H7 (cell line): ENCODE measurements around the gene GJA5. TPM values are rescaled to one million over a fixed set of nuclear protein-coding genes. Genes with fewer than 3 reads are reported as not detected.

Source experiments
- DNase-seq: peaks from one replicate; pipeline ENCODE4 v3.0.0; 2012
- H3K27me3 ChIP-seq: 2 replicates; pipeline ENCODE4 v1.6.0; 2011; ENCODE audit warnings: mild to moderate bottlenecking, low read length; ENCODE audit not compliant: control insufficient read depth, insufficient read depth
- H3K36me3 ChIP-seq: replicated peaks from 2 replicates; pipeline ENCODE4 v1.5.1; 2011; ENCODE audit warnings: low read length; ENCODE audit not compliant: control insufficient read depth, insufficient read depth
- H3K4me3 ChIP-seq: 2 replicates; pipeline ENCODE4 v1.5.1; 2011; ENCODE audit warnings: low read depth, mild to moderate bottlenecking, control low read depth, low read length, moderate library complexity; ENCODE audit not compliant: insufficient read depth
- total RNA-seq: library from RNA; depleted of rRNA; stranded (reverse); fragments of >200 nt; shearing (Covaris generic); gene quantifications from 2 replicates; pipeline ENCODE4 v1.2.3, GENCODE V29; 2014; rRNA removed

GJA5 gene
- 2.2 and 2.6 TPM in 2 replicates for total RNA-seq

DNA sequence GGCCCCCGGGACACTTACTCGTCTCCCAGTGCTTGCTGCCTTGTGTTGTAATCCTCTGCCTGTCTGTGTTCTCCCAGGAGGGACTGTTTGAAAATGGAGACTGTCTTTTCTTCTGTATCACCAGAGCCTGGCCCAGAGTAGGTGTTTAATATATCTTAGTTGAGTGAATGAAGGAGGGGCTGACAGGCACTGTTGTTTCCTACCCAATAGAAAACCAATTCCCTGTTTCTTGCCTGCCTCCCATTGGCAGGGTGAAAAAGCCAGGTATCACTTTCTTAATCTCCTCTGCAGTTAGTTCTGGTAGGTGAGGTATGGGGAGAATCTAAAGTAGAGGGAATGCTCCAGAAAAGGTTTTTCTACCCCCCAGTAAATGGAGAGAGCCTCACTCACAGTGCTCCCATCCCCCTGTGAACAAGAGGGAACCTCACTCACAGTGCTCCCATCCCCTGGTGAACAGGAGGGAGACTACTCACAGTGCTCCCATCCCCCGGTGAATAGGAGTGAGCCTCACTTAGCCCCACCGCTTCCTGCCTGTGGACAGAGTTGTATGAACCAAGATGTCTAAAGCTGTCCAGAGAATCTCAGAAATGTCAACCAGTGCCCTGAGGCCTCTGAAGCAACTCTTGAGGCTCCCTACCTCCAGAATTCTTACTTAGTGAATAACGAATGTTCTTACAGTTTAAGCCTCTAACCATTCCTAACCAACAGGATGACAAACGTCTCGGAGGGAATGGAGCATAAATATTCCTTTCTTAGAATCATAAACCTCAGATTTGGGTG is at the start of gene GJA5:
TSS of gene GJA5 (minus strand) at position 122 of the 780 bp plus-strand sequence. CDS start 1,364 bp downstream, outside the sequence.
- DNase-seq: no peak

DNA sequence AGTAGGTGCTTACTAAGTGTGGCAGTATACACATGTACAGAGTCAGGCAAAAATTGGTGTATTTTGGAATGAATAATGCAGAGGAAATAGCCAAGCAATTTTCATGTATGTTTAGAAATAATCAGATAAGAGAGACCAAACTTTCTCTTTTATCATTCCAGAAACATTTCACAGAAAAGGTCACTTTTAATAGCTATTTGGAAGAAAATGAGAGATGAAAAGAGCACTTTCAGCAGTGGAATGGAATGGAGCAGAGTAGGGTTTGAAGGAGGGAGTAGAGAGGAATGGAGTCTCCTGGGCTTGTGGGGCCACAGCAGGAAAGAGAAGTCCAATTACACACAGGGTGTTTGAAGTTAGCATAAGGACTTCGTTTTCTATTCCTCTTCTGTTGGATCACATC is 48.8 kb upstream of the GJA5 start:
- no peak for DNase-seq
- H3K36me3 ChIP-seq: no peaks in the 10 kb centered on the region
- no peak overlapping the region for H3K4me3 ChIP-seq
- H3K27me3 ChIP-seq: no peaks in the 10 kb centered on the region; the same call in 1 of the 2 replicates

More for the DNA sequence above, at the start of gene GJA5:
- Histone ChIP-seq H3K27me3 (no peaks in the 10 kb centered on the region), H3K4me3 (no peak within 1 kb of the TSS), H3K36me3 (no peaks in the 10 kb centered on the region)

GRCh38 chr1:147808025-147808424 is 47.6 kb upstream of the GJA5 start:
- H3K36me3 ChIP-seq: no peaks in the 10 kb centered on the region
- H3K4me3 ChIP-seq: no peak overlapping the region
- H3K27me3 ChIP-seq: no peaks in the 10 kb centered on the region; the same call in 1 of the 2 replicates
- no peak for DNase-seq

GRCh38 chr1:147807405-147807804 is 47.0 kb upstream of the GJA5 start:
- DNase-seq: peak; percentile 10
- Histone ChIP-seq H3K27me3 (no peaks in the 10 kb centered on the region; the same call in 1 of the 2 replicates), H3K4me3 (no peak overlapping the region), H3K36me3 (no peaks in the 10 kb centered on the region)

- H3K36me3 ChIP-seq: no peaks in the 10 kb centered on the region
- no peak for DNase-seq
- no peak overlapping the region for H3K4me3 ChIP-seq
- no peaks in the 10 kb centered on the region for H3K27me3 ChIP-seq
Measured at GRCh38 chr1:147804942-147805723, 44.7 kb upstream of the GJA5 start.

- Histone ChIP-seq H3K27me3 (no peaks in the 10 kb centered on the region; the same call in 1 of the 2 replicates), H3K36me3 (no peaks in the 10 kb centered on the region), H3K4me3 (no peak overlapping the region)
- DNase-seq: no peak
Measured at GRCh38 chr1:147800804-147801203, 40.4 kb upstream of the GJA5 start.

GRCh38 chr1:147798731-147799130 is 38.3 kb upstream of the GJA5 start:
- H3K36me3 ChIP-seq: no peaks in the 10 kb centered on the region
- DNase-seq: no peak

DNA sequence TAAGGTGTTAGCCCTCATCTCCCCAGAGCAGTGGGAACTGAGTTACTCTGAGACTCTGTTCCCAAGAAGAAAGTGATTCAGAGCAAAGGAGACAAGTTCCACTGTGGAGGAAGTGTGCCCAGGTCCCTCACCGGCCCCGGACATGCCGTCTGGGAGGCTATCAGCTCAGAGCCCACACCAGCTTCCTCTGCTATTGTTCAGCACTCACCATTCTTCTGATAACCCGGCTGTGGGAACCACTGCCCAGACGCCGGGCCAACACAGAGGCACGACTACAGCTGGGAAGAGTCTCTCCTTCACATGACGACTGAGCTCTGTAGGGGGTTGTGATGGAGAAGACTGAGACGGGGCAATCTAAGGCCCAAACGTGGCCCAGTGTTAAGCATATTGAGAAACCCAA is 34.2 kb upstream of the GJA5 start:
- Histone ChIP-seq H3K36me3 (no peaks in the 10 kb centered on the region), H3K27me3 (no peaks in the 10 kb centered on the region), H3K4me3 (no peak overlapping the region)
- DNase-seq: no peak

More at GRCh38 chr1:147798731-147799130, 38.3 kb upstream of the GJA5 start:
- no peaks in the 10 kb centered on the region; the same call in 1 of the 2 replicates for H3K27me3 ChIP-seq
- no peak overlapping the region for H3K4me3 ChIP-seq

DNA sequence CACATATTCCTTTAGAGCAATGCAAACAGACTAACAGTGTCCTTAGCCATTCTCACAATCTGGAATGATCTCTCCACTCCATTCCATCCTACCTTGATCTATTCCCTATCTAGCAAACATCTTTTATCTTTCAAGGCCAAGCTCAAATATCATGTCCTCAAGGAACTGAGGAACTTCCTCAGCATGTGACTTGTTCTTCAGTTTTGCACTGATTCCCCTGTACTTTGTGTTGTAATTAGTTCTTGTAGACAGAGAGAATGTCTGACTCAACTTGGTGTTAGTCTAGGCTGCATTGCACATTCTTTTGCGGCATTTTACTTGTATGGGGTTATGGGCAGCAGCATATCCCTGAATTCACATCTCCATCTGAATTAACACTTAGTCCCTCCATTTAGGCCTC is 31.5 kb upstream of the GJA5 start:
- DNase-seq: no peak

DNA sequence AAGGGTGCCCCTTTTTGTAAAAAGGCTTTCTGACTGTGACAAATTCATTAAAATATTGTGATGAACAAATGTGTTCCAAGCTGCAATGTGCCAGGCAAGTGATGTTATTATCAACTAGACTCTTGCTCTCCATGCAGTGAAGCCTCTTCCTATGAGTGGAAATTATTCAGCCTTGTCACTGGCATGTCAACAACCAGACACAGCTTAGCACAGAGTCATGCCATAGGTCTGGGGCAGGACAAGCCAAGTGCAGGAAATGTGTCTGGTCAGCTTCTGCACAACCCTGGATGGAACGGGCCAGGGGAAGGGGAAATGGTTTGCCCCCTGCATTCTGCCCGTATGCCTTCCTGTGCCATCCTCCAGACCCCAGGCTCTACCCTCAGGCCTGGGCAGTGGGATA is 27.4 kb upstream of the GJA5 start:
- Histone ChIP-seq H3K4me3 (no peak overlapping the region), H3K36me3 (no peaks in the 10 kb centered on the region), H3K27me3 (no peaks in the 10 kb centered on the region)
- no peak for DNase-seq

More for the DNA sequence above, 31.5 kb upstream of the GJA5 start:
- H3K27me3 ChIP-seq: no peaks in the 10 kb centered on the region
- H3K36me3 ChIP-seq: no peaks in the 10 kb centered on the region
- H3K4me3 ChIP-seq: no peak overlapping the region

DNA sequence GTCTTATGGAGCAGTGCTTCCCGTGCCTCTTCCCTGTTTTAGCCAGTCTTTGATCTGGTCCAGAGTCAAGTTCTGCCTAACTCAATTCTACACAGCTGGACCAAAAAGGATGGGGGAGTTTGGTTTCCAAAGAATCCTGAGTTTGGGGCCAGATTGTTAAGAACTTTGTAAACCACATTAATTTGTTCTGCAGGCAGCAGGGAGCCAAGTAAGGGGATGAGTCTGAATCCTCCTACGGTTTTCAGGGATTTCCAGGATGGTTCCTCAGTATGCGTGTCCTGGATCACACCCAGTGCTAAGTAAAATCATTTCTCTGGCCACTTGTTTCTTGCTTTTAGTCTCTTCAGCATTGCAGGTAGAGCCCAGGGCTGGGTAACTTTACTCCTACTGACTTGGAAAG is 26.1 kb upstream of the GJA5 start:
- Histone ChIP-seq H3K4me3 (no peak overlapping the region), H3K36me3 (no peaks in the 10 kb centered on the region), H3K27me3 (no peaks in the 10 kb centered on the region)
- no peak for DNase-seq

DNA sequence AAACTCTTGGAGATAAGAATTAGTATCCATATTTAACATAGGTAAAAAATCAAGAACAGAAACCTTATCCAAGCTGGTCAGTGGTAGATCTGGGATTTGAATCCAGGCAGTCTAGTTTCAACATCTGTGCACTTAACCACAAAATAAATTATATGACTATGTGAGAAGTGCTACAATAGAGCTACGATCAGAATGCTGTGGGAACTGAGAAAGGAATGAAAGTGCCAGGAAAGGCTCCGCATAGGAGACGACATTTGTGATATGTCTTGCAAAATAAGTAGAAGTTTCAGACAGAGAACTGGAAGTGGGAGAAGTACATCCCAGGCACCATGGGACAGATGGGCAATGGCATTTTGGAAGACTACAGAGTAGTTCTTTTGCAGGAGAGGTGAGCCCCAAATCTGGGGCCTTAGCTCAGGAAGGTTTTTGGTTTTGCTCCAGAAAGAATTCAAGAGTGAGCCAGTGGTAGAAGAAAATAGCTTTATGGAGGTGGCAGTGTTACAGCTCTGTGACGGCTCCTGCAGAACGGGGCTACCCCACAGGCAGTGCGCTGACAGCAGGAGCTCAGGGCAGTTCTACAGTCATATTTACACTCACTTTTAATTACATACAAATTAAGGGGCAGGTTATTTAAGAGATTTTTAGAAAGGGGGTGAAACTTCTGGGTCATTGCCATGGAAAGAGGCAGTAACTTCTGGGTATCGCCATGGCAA is 25.5 kb upstream of the GJA5 start:
- Histone ChIP-seq H3K36me3 (no peaks in the 10 kb centered on the region), H3K27me3 (no peaks in the 10 kb centered on the region), H3K4me3 (no peak overlapping the region)
- DNase-seq: no peak

GRCh38 chr1:147784941-147785340 is 24.5 kb upstream of the GJA5 start:
- Histone ChIP-seq H3K27me3 (no peaks in the 10 kb centered on the region), H3K4me3 (no peak overlapping the region), H3K36me3 (no peaks in the 10 kb centered on the region)
- DNase-seq: no peak

DNA sequence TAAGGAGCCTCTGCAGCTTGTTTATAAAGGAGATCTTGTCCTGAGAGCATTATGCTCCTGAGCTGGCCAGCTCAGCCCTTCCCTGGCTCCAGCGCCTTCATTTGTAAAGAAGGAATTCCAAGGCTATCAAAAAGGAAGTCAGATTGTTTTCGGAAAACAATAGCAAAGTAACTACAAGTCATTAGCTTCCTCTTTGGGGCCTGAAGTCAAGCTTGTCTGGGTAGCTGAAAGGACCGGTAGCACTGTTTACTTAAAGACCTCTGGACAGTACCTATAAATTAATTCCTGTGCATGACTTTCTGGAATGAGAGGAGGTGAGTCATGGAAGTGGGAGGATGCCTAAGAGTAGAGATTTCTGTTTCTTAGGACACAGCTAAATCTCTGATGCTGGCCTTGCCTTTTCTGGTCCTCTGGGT is 20.7 kb upstream of the GJA5 start:
- H3K27me3 ChIP-seq: no peaks in the 10 kb centered on the region
- no peak for DNase-seq
- no peaks in the 10 kb centered on the region for H3K36me3 ChIP-seq
- no peak overlapping the region for H3K4me3 ChIP-seq
